Activated naive CD8-positive, alpha-beta T cell (primary cell): Measurements from ENCODE around the gene MRPS14.

Experiments used
- H3K27ac Mint-ChIP-seq: one replicate; pipeline ENCODE4 v1.8.0; 2021; ENCODE audit warnings: mixed read lengths
- H3K27me3 Mint-ChIP-seq: one replicate; pipeline ENCODE4 v1.8.0; 2021; ENCODE audit warnings: mixed read lengths
- H3K36me3 Mint-ChIP-seq: one replicate; pipeline ENCODE4 v1.8.0; 2021; ENCODE audit warnings: mixed read lengths
- H3K4me1 Mint-ChIP-seq: one replicate; pipeline ENCODE4 v1.8.0; 2021; ENCODE audit warnings: low read depth, mixed read lengths
- H3K4me3 Mint-ChIP-seq: one replicate; pipeline ENCODE4 v1.8.0; 2021; ENCODE audit warnings: mild to moderate bottlenecking, mixed read lengths
- H3K9me3 Mint-ChIP-seq: one replicate; pipeline ENCODE4 v1.8.0; 2021; ENCODE audit warnings: low read depth, mixed read lengths

The MRPS14 gene

DNA sequence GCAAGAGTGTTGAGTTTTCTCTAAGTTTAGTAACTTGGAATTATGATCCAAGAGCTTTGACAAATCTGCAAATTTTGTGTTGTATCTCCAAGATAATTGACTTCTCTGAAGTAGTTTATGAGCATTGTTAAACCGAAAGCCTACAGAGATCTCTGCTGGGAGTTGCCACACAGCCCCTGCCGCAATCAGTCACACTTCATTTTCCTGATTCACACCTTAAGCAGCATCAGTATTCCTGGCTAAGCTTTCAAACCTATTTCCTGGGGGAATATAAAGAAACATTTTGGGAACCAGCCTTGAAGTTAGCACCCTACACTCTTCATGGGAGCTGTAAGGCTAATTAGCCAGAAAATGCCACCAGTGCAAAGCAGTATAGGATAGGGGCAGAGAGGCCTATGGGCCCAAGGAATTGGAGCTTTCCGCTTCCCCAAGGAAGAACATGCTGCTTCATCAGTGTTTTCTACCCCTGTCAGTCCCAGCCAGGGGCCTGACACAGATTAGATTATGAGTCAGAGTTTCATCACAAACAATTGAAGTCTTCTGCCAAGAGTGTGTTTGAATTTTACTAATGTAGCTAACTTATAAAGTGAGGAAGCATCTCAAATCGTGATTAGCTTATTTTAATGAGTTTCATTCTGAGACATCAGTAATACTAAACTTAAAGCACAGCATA, 46.7 kb downstream of the MRPS14 start:
- H3K36me3 Mint-ChIP-seq, result peaks cover 42% of the 10 kb centered on the region
- peak overlapping the region; percentile 13 for H3K27ac Mint-ChIP-seq
- peaks cover 43% of the 10 kb centered on the region for H3K4me1 Mint-ChIP-seq
- H3K4me3 Mint-ChIP-seq, result no peak overlapping the region
- no peaks in the 10 kb centered on the region for H3K9me3 Mint-ChIP-seq
- H3K27me3 Mint-ChIP-seq, result no peaks in the 10 kb centered on the region

DNA sequence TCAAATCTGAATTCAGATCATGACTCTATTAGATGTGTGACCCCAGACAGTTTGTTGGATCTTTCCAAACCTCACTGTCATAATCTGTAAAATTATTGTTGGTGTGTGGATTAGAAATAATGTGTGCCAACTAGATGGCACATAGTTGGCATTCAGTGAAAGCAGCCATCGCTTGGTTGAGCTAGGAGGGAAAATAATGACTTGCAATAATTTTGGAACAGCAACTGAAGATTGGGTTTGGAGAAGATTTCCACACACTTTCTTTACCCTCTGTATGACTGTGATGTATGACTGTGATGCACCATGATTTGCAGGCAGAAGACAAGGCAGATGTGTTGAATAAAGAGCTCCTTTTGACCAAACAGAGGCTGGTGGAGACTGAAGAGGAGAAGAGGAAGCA, 47.5 kb downstream of the MRPS14 start:
- Mint-ChIP-seq H3K4me3 (no peak overlapping the region), H3K4me1 (peaks cover 47% of the 10 kb centered on the region), H3K9me3 (no peaks in the 10 kb centered on the region), H3K27me3 (no peaks in the 10 kb centered on the region), H3K27ac (peak overlapping the region; percentile 7), H3K36me3 (peaks cover 41% of the 10 kb centered on the region)

DNA sequence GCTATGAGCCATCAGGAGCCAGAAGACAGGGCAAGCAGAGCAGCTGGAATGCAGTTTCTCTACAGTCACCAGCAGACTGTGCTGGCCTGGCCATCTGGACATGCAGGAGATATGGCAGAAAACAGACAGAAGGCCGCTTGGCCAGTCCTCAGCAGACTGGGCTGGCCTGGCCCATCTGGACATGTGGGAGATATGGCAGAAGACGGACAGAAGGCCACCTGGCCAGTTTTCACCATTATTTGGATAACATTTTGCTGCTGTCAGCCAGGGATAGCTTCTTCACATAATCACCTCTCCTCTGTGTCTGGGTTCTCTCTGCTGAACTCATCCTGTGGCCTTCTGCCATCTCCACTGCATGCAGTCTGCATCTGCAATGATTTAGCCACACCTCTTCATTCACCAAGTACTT, 48.5 kb downstream of the MRPS14 start:
- H3K27me3 Mint-ChIP-seq, result no peaks in the 10 kb centered on the region
- no peak overlapping the region for H3K27ac Mint-ChIP-seq
- H3K9me3 Mint-ChIP-seq, result no peaks in the 10 kb centered on the region

GRCh38 chr1:174971902-174972301, 51.3 kb downstream of the MRPS14 start:
- Mint-ChIP-seq H3K9me3 (no peaks in the 10 kb centered on the region), H3K4me1 (peaks cover 66% of the 10 kb centered on the region), H3K27me3 (no peaks in the 10 kb centered on the region), H3K4me3 (no peak overlapping the region), H3K27ac (peak overlapping the region; percentile 58), H3K36me3 (peaks cover 31% of the 10 kb centered on the region)

More for the DNA sequence above, 48.5 kb downstream of the MRPS14 start:
- no peak overlapping the region for H3K4me3 Mint-ChIP-seq
- H3K36me3 Mint-ChIP-seq, result peaks cover 38% of the 10 kb centered on the region
- peaks cover 50% of the 10 kb centered on the region for H3K4me1 Mint-ChIP-seq

GRCh38 chr1:174971466-174971865, 51.8 kb downstream of the MRPS14 start:
- Mint-ChIP-seq H3K36me3 (peaks cover 27% of the 10 kb centered on the region), H3K27me3 (no peaks in the 10 kb centered on the region), H3K9me3 (no peaks in the 10 kb centered on the region), H3K27ac (peak overlapping the region; percentile 35), H3K4me1 (peaks cover 64% of the 10 kb centered on the region), H3K4me3 (peak overlapping the region; percentile 35)

DNA sequence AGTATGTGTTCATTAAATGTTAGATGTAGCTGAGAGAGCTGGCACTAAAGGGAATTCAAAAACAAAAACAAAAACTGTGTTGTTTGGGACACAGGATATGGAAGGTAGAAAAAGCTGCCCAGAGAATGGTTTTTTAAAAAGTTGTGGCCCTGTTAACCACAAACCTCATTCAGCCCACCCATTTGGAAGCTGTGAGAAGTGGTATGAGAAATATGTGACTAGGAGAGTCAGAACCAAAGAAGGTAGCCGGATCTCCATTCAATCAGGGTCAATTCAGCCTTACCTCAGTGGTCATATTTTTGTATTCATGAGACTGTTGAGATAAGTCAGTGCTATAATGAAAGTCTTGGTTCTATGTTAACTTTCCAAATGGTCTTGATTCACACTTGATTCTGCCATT, 53.2 kb downstream of the MRPS14 start:
- Mint-ChIP-seq H3K4me1 (peaks cover 71% of the 10 kb centered on the region), H3K27me3 (no peaks in the 10 kb centered on the region), H3K27ac (peak overlapping the region; percentile 96), H3K36me3 (peaks cover 15% of the 10 kb centered on the region), H3K9me3 (no peaks in the 10 kb centered on the region), H3K4me3 (peak overlapping the region; percentile 7)

DNA sequence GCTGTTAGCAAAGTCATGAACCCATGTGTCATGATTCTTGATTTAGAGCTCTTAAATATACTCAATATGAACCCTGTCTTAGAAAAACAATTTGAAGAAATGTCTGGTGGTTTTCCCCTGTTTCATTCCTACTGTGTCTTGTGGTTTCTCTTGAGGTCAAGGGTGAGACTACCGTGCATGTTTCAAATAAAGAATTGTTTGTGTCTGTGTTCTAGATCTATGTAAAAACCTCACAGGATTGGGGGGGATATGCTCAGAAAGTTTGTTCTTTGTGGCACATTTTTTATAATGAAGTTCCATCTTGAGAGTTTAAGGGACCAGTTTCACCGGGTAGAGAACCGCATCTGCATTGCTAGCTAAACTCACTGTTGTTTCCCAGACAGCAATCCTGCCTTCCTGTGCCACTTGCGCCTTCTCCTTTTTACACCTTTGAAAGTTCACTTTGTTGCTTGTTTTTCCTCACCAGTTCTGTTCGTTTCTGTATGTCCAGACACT, 54.4 kb downstream of the MRPS14 start:
- H3K9me3 Mint-ChIP-seq, result no peaks in the 10 kb centered on the region
- peak overlapping the region; percentile 80 for H3K4me3 Mint-ChIP-seq
- H3K27me3 Mint-ChIP-seq, result no peaks in the 10 kb centered on the region
- peaks cover 80% of the 10 kb centered on the region for H3K4me1 Mint-ChIP-seq
- H3K27ac Mint-ChIP-seq, result peak overlapping the region; percentile 96
- peaks cover 9% of the 10 kb centered on the region for H3K36me3 Mint-ChIP-seq

GRCh38 chr1:174967845-174968705, 55.1 kb downstream of the MRPS14 start:
- Mint-ChIP-seq H3K4me1 (peaks cover 87% of the 10 kb centered on the region), H3K4me3 (peak overlapping the region; percentile 80), H3K27ac (peak overlapping the region; percentile 96)

DNA sequence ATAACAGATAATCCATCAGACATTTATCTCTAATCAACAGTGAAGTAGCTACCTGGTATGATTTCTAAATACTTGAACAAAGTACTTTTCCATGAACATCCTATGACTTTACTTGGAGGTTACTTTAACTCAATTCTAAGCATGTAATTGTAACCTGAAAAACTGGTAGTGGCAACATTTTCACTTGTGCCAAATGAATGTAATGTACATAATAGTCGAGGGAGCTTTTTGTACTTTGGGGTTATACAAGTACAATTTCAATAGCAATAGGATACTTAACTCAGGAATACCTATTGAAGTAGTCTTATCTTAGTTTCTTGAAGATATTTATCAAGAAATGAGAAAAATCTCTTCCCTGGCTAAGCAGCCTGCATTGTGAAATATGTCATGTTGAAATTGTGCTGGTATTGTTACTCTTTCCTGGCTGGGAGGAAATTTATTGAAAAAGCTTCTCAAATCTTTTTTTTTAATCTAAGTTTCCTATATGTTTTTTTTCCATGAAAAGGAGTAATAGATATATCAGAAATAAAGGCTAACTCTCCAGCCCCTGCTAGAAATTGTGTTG, 57.1 kb downstream of the MRPS14 start:
- H3K4me3 Mint-ChIP-seq, result peak overlapping the region; percentile 79
- H3K27ac Mint-ChIP-seq, result peak overlapping the region; percentile 94
- peaks cover 2% of the 10 kb centered on the region for H3K36me3 Mint-ChIP-seq
- H3K27me3 Mint-ChIP-seq, result no peaks in the 10 kb centered on the region
- H3K9me3 Mint-ChIP-seq, result no peaks in the 10 kb centered on the region
- peaks cover 72% of the 10 kb centered on the region for H3K4me1 Mint-ChIP-seq

More at GRCh38 chr1:174967845-174968705, 55.1 kb downstream of the MRPS14 start:
- Mint-ChIP-seq H3K9me3 (no peaks in the 10 kb centered on the region), H3K36me3 (peaks cover 7% of the 10 kb centered on the region), H3K27me3 (no peaks in the 10 kb centered on the region)

- peak overlapping the region; percentile 79 for H3K4me3 Mint-ChIP-seq
- no peaks in the 10 kb centered on the region for H3K9me3 Mint-ChIP-seq
- H3K27me3 Mint-ChIP-seq, result no peaks in the 10 kb centered on the region
These were observed 57.7 kb downstream of the MRPS14 start for GRCh38 chr1:174965362-174966007.

DNA sequence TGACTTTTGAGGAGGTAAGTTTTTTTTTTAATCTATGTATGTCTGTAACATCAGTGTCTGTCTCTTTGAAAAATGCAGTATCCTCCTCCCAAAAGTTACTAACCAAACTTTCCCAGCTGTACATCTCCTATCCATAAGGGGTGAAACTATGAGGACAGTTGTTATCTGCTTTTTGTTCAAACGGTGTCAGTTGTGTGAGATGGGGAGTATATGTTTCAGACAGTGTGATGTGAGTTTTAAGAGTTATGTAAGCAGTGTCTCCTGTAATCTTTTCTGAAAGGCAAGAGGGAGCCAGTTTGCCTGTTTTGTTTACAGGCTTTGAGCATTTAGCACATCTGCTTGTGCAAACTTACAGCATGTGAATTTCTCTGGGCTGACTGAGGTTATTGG, 58.3 kb downstream of the MRPS14 start:
- H3K36me3 Mint-ChIP-seq, result peaks cover 2% of the 10 kb centered on the region
- peak overlapping the region; percentile 94 for H3K27ac Mint-ChIP-seq
- no peaks in the 10 kb centered on the region for H3K27me3 Mint-ChIP-seq
- peaks cover 66% of the 10 kb centered on the region for H3K4me1 Mint-ChIP-seq
- no peaks in the 10 kb centered on the region for H3K9me3 Mint-ChIP-seq
- H3K4me3 Mint-ChIP-seq, result peak overlapping the region; percentile 79

More at GRCh38 chr1:174965362-174966007, 57.7 kb downstream of the MRPS14 start:
- peaks cover 2% of the 10 kb centered on the region for H3K36me3 Mint-ChIP-seq
- H3K27ac Mint-ChIP-seq, result peak overlapping the region; percentile 94
- peaks cover 71% of the 10 kb centered on the region for H3K4me1 Mint-ChIP-seq

- peaks cover 61% of the 10 kb centered on the region for H3K4me1 Mint-ChIP-seq
These were observed 58.8 kb downstream of the MRPS14 start for GRCh38 chr1:174964261-174964971.

DNA sequence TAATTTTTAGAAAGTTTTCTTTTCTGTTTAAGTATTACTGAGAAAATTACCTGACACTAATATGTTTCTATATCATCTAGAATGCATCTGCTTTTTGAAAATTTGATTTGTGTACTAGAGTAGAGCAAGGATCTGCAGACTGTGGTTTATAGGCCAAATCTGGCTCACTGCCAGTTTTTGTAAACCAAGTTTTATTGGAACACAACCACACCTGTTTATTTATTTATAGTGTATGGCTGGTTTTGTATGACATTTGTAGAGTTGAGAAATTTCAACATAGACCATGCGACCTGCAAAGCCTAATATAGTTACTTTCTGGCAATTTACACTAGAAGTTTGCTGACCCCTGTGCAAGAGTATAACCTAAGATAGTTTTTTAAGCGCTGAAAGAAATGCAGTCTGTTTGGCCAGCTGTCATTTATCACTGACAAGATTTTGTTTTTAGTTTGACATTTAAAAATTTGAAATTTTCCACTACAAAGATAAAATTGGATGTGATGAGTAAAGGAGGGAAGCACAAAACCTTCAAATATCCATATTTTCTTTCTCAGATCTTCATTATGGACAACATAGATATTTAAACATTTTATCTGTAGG, 59.6 kb downstream of the MRPS14 start:
- peak overlapping the region; percentile 94 for H3K27ac Mint-ChIP-seq
- no peaks in the 10 kb centered on the region for H3K36me3 Mint-ChIP-seq
- no peaks in the 10 kb centered on the region for H3K27me3 Mint-ChIP-seq
- peaks cover 53% of the 10 kb centered on the region for H3K4me1 Mint-ChIP-seq
- no peaks in the 10 kb centered on the region for H3K9me3 Mint-ChIP-seq
- no peak overlapping the region for H3K4me3 Mint-ChIP-seq

More at GRCh38 chr1:174964261-174964971, 58.8 kb downstream of the MRPS14 start:
- Mint-ChIP-seq H3K27me3 (no peaks in the 10 kb centered on the region), H3K27ac (peak overlapping the region; percentile 94), H3K36me3 (peaks cover 2% of the 10 kb centered on the region), H3K4me3 (peak overlapping the region; percentile 79), H3K9me3 (no peaks in the 10 kb centered on the region)
